H1 (cell line): ENCODE results near the gene CDH15. TPM values are rescaled to one million over a fixed set of nuclear protein-coding genes. Genes with fewer than 3 reads are reported as not detected.

ENCODE experiments used
- CTCF ChIA-PET: fragments of 300-600 bp; sonication (Branson Sonifier 250); formaldehyde crosslinking; loops from one replicate; lab custom pipeline; 2021; ENCODE audit not compliant: partially characterized antibody; lab: Charles Lee
- POLR2A ChIA-PET: fragments of 300-600 bp; sonication (Branson Sonifier 250); formaldehyde crosslinking; loops from one replicate; lab custom pipeline; 2021; ENCODE audit warnings: inconsistent platforms; ENCODE audit not compliant: partially characterized antibody; lab: Charles Lee
- DNase-seq, 2 experiments: peaks; one replicate each; pipeline versions ENCODE4 v3.0.0 to v3.0.0-alpha.2; 2010 to 2022; ENCODE audit warnings: low spot score in 2 of 2, low read depth in 1 of 2, mixed read lengths in 1 of 2
- FAIRE-seq: peaks from 2 replicates; lab custom pipeline; 2011; peaks lifted over from hg19 to GRCh38; lab: Jason Lieb, UNC
- H2AFZ ChIP-seq: 2 replicates; pipeline ENCODE4 v1.8.1; 2012; ENCODE audit warnings: low read length, inconsistent platforms
- H2AK5ac ChIP-seq: 2 replicates; pipeline ENCODE4 v1.6.1; 2013; ENCODE audit warnings: low read depth, low read length
- H2BK120ac ChIP-seq: replicated peaks from 2 replicates; pipeline ENCODE3; 2013; ENCODE audit warnings: low read depth, low read length, inconsistent platforms
- H2BK12ac ChIP-seq: 2 replicates; pipeline ENCODE4 v1.6.1; 2013; ENCODE audit warnings: low read depth, low read length
- H2BK15ac ChIP-seq: 2 replicates; pipeline ENCODE4 v1.6.1; 2013; ENCODE audit warnings: low read length
- H2BK20ac ChIP-seq: 2 replicates; pipeline ENCODE4 v1.6.1; 2013; ENCODE audit warnings: low read length
- H2BK5ac ChIP-seq: 2 replicates; pipeline ENCODE4 v1.6.1; 2013; ENCODE audit warnings: low read depth, low read length
- H3K14ac ChIP-seq: 2 replicates; pipeline ENCODE4 v1.6.1; 2013; ENCODE audit warnings: inconsistent platforms; ENCODE audit not compliant: insufficient read length
- H3K18ac ChIP-seq: 2 replicates; pipeline ENCODE4 v1.6.1; 2013; ENCODE audit warnings: low read length; ENCODE audit errors: extremely low read depth
- H3K23ac ChIP-seq: 2 replicates; pipeline ENCODE4 v1.6.1; 2013; ENCODE audit warnings: inconsistent platforms; ENCODE audit not compliant: insufficient read length
- H3K23me2 ChIP-seq: 2 replicates; pipeline ENCODE4 v1.6.1; 2013; ENCODE audit warnings: low read depth, low read length
- H3K27ac ChIP-seq: 2 replicates; pipeline ENCODE4 v1.6.1; 2011; ENCODE audit warnings: low read depth, low read length, inconsistent platforms
- H3K27me3 ChIP-seq, 4 experiments: replicated peaks in 1 of 4; 1 replicate in 1 of 4; 2 replicates in 3 of 4; pipeline versions ENCODE4 v1.6.1 to v1.8.1; 2011 to 2013; ENCODE audit warnings: low read length in 3 of 4, mild to moderate bottlenecking in 3 of 4, inconsistent platforms in 2 of 4, mixed read lengths in 2 of 4, moderate library complexity in 1 of 4; ENCODE audit not compliant: control insufficient read depth in 3 of 4, insufficient read depth in 3 of 4; ENCODE audit errors: extremely low read depth in 1 of 4
- H3K36me3 ChIP-seq, 4 experiments: 2 replicates each; pipeline versions ENCODE4 v1.6.1 to v1.8.1; 2011 to 2013; ENCODE audit warnings: mild to moderate bottlenecking in 4 of 4, low read length in 3 of 4, moderate library complexity in 2 of 4, control low read depth in 1 of 4, inconsistent platforms in 1 of 4; ENCODE audit not compliant: insufficient read depth in 4 of 4, control insufficient read depth in 2 of 4
- H3K4ac ChIP-seq: replicated peaks from 2 replicates; pipeline ENCODE3; 2013; ENCODE audit warnings: low read length, low read depth, mixed read lengths, inconsistent platforms; ENCODE audit not compliant: insufficient read length
- H3K4me1 ChIP-seq, 4 experiments: replicated peaks in 1 of 4; 1 replicate in 1 of 4; 2 replicates in 3 of 4; pipeline versions ENCODE4 v1.6.1 to v1.8.1; 2011 to 2013; ENCODE audit warnings: low read length in 3 of 4, inconsistent platforms in 2 of 4, mixed read lengths in 1 of 4; ENCODE audit not compliant: insufficient read depth in 4 of 4, control insufficient read depth in 3 of 4
- H3K4me2 ChIP-seq, 2 experiments: 2 replicates each; pipeline versions ENCODE4 v1.6.1 to v1.8.1; 2011 to 2013; ENCODE audit warnings: low read depth in 2 of 2, low read length in 2 of 2, control low read depth in 1 of 2, inconsistent platforms in 1 of 2, mild to moderate bottlenecking in 1 of 2; ENCODE audit not compliant: insufficient read depth in 1 of 2
- H3K4me3 ChIP-seq, 4 experiments: fragments of 200-600, 300-600 bp in 1 of 4; sonication (generic), shearing (Covaris generic), sonication (Bioruptor Twin) in 1 of 4; 2 replicates each; pipeline versions ENCODE4 v1.5.1 to v1.8.1; 2011 to 2016; ENCODE audit warnings: low read length in 4 of 4, low read depth in 3 of 4, control low read depth in 2 of 4, inconsistent platforms in 2 of 4, mild to moderate bottlenecking in 2 of 4, mixed read lengths in 1 of 4, moderate library complexity in 1 of 4; ENCODE audit not compliant: insufficient read depth in 2 of 4; ENCODE audit errors: extremely low read depth in 1 of 4
- H3K56ac ChIP-seq: replicated peaks from 2 replicates; pipeline ENCODE3; 2013; ENCODE audit warnings: low read depth, mild to moderate bottlenecking, mixed read lengths, low read length, inconsistent platforms; ENCODE audit not compliant: insufficient read length
- H3K79me1 ChIP-seq: 2 replicates; pipeline ENCODE4 v1.6.1; 2013; ENCODE audit warnings: low read depth, low read length, control low read depth
- H3K79me2 ChIP-seq, 2 experiments: 2 replicates each; pipeline versions ENCODE4 v1.6.1 to v1.8.1; 2012 to 2013; ENCODE audit warnings: low read length in 2 of 2, mild to moderate bottlenecking in 2 of 2, inconsistent platforms in 1 of 2; ENCODE audit not compliant: insufficient read depth in 2 of 2, control insufficient read depth in 1 of 2
- H3K9ac ChIP-seq, 4 experiments: replicated peaks in 1 of 4; 1 replicate in 1 of 4; 2 replicates in 3 of 4; pipeline versions ENCODE4 v1.6.1 to v1.8.1; 2011 to 2013; ENCODE audit warnings: low read depth in 3 of 4, low read length in 3 of 4, control low read depth in 2 of 4, mild to moderate bottlenecking in 2 of 4, moderate library complexity in 2 of 4, inconsistent platforms in 1 of 4; ENCODE audit errors: extremely low read depth in 1 of 4
- H3K9me3 ChIP-seq, 2 experiments: 2 replicates each; pipeline versions ENCODE4 v1.6.1 to v1.8.1; 2012 to 2013; ENCODE audit warnings: mild to moderate bottlenecking in 2 of 2, moderate library complexity in 2 of 2, control low read depth in 1 of 2, inconsistent platforms in 1 of 2, low read depth in 1 of 2, low read length in 1 of 2, mixed read lengths in 1 of 2; ENCODE audit not compliant: insufficient read depth in 2 of 2
- H4K20me1 ChIP-seq, 2 experiments: replicated peaks in 1 of 2; 2 replicates each; pipeline versions ENCODE3 to v1.8.1; 2011 to 2013; ENCODE audit warnings: inconsistent platforms in 2 of 2, low read length in 2 of 2, mild to moderate bottlenecking in 1 of 2; ENCODE audit not compliant: insufficient read depth in 2 of 2, control insufficient read depth in 1 of 2
- H4K5ac ChIP-seq: 2 replicates; pipeline ENCODE4 v1.6.1; 2013; ENCODE audit warnings: low read length, low read depth, mixed read lengths, inconsistent platforms; ENCODE audit not compliant: insufficient read length
- H4K8ac ChIP-seq: 2 replicates; pipeline ENCODE4 v1.8.0; 2013; ENCODE audit warnings: mild to moderate bottlenecking, moderate library complexity, low read length, inconsistent platforms; ENCODE audit not compliant: insufficient read depth; ENCODE audit errors: extremely low read depth
- H4K91ac ChIP-seq: replicated peaks from 2 replicates; pipeline ENCODE3; 2013; ENCODE audit warnings: low read length, mixed read lengths, inconsistent platforms; ENCODE audit not compliant: insufficient read length
- MAX ChIP-seq: IDR thresholded peaks from 2 replicates; pipeline ENCODE4 v1.6.1; 2012; ENCODE audit warnings: inconsistent platforms
- NRF1 ChIP-seq: IDR thresholded peaks from 2 replicates; pipeline ENCODE4 v1.6.1; 2011; ENCODE audit warnings: mild to moderate bottlenecking, low read depth, low read length, improper control_type of control experiment
- POLR2AphosphoS5 ChIP-seq: IDR thresholded peaks from 2 replicates; pipeline ENCODE4 v1.6.1; 2011; ENCODE audit warnings: low read depth, low read length
- SIN3A ChIP-seq, 2 experiments: IDR thresholded peaks in 1 of 2; conservative IDR thresholded peaks in 1 of 2; 2 replicates each; pipeline ENCODE4 v1.6.1; 2011 to 2012; ENCODE audit warnings: low read length in 2 of 2, improper control_type of control experiment in 1 of 2, low read depth in 1 of 2, mild to moderate bottlenecking in 1 of 2
- SIX5 ChIP-seq: IDR thresholded peaks from 2 replicates; pipeline ENCODE4 v1.6.1; 2011; ENCODE audit warnings: mild to moderate bottlenecking, low read depth, low read length
- SRF ChIP-seq: IDR thresholded peaks from 2 replicates; pipeline ENCODE4 v1.6.1; 2011; ENCODE audit warnings: mild to moderate bottlenecking, low read depth, low read length, moderate library complexity
- USF2 ChIP-seq: IDR thresholded peaks from 2 replicates; pipeline ENCODE4 v1.6.1; 2011; ENCODE audit warnings: low read length, improper control_type of control experiment
- WGBS, 2 experiments: shearing (Covaris generic) in 1 of 2; methylation state at CpG; one replicate each; pipeline versions ENCODE4 v1.1.6 to v1.1.7; 2013 to 2015; ENCODE audit warnings: low lambda C conversion rate in 2 of 2, mixed read lengths in 2 of 2, inconsistent platforms in 1 of 2, low coverage in 1 of 2, missing lambda C conversion rate in 1 of 2; ENCODE audit not compliant: insufficient replicate concordance in 2 of 2, insufficient coverage in 1 of 2, insufficient read length in 1 of 2; ENCODE audit errors: extremely low coverage in 1 of 2, missing lambda C conversion rate in 1 of 2; 5-methylcytosine and 5-hydroxymethylcytosine counted together
- polyA plus RNA-seq, 7 experiments: library from polyadenylated mRNA; depleted of rRNA in 3 of 7; stranded (reverse) in 5 of 7; unstranded in 2 of 7; fragments of >200 nt in 5 of 7; fragments of 200-250 nt in 2 of 7; gene quantifications; 1 replicate in 5 of 7; 2 replicates in 1 of 7; 4 replicates in 1 of 7; pipeline versions ENCODE4 v1.2.1 to v1.2.3, GENCODE V29; 2011 to 2013; ENCODE audit warnings: missing spikeins in 2 of 7, mixed read lengths in 2 of 7
- total RNA-seq: library from RNA; stranded (reverse); fragmentation: NEBNext Ultra II Directional; extraction: Animal tissue kit (Norgen Biotek cat#: 25700); gene quantifications from 2 replicates; pipeline ENCODE4 v1.2.1, GENCODE V29; 2021

Gene CDH15
- total and polyA plus RNA-seq, 2 of the 8 experiments (the other 6 are each of a cell fraction or from before 2014, with no cell fraction given) = 0.50 to 0.82 TPM

- Histone ChIP-seq H3K36me3 (no peaks in the 10 kb centered on the region), H3K4me1 (peaks cover 0 to 26% (median 17%) of the 10 kb centered on the region in 4 experiments; a peak in 6 of 7 replicates), H2BK15ac (no peak overlapping the region; the same call in 1 of the 2 replicates), H3K56ac (no peak overlapping the region), H2BK5ac (peak overlapping the region; percentile 24; the same call in 1 of the 2 replicates), H3K27ac (no peak overlapping the region), H4K91ac (no peak overlapping the region), H2AK5ac (no peak overlapping the region), H4K20me1 (peaks cover 0 to 3% of the 10 kb centered on the region in 2 experiments), H3K79me1 (no peaks in the 10 kb centered on the region), H2AFZ (no peak overlapping the region), H3K9me3 (no peaks in the 10 kb centered on the region), H3K23me2 (peaks cover 5% of the 10 kb centered on the region), H3K79me2 (no peaks in the 10 kb centered on the region), H3K4me2 (peak overlapping the region; percentile 2 to 26; a peak in 1 of 4 replicates), H3K23ac (no peak overlapping the region), H2BK12ac (no peak overlapping the region), H3K27me3 (peaks cover 0 to 7% (median 4%) of the 10 kb centered on the region in 4 experiments; a peak in 4 of 7 replicates), H2BK120ac (no peak overlapping the region), H3K4me3 (no peak overlapping the region), H4K5ac (no peak overlapping the region), H3K18ac (no peak overlapping the region), H3K9ac (no peak overlapping the region), H3K14ac (no peak overlapping the region), H3K4ac (no peak overlapping the region), H4K8ac (peak overlapping the region; percentile 51), H2BK20ac (no peak overlapping the region)
- no peak for TF ChIP-seq SIN3A (conservative IDR thresholded peaks at IDR 0.05 in 1 of 2, IDR thresholded peaks at IDR 0.05 in 1 of 2; ENCODE audit: low read depth in 1 of 2, low read length in 2 of 2)
- no peak for TF ChIP-seq SIX5
- TF ChIP-seq NRF1 = no peak
- TF ChIP-seq POLR2AphosphoS5 = no peak
- no peak for TF ChIP-seq USF2
- TF ChIP-seq SRF = no peak
- no peak for TF ChIP-seq MAX
- DNase-seq (peak in 1 of 2 experiments; percentile 49), FAIRE-seq (no peak)
- 73% methylated on average over 11 of the region's 11 CpGs; no CpG with 5 or more reads in 1 of the 2 experiments for WGBS, 2 experiments
- CTCF ChIA-PET = interaction anchor here (0.6 to 3.0 kb wide), 9 partner anchors 17 to 436 kb away, joined by 3 to 10 read pairs (median 4); no protein-coding TSS in a partner anchor
- POLR2A ChIA-PET = interaction anchor here (1.1 to 2.3 kb wide), 6 partner anchors 8 to 361 kb away, joined by 3 to 9 read pairs (median 4); partner anchors contain the start of genes APRT and SLC22A31
Observed at GRCh38 chr16:89173174-89173921, 1.8 kb downstream of the CDH15 start.
